Vagina (tissue), 2 donors: Measurements from ENCODE around the gene LRRN4CL. TPM values are rescaled to one million over a fixed set of nuclear protein-coding genes. Genes with fewer than 3 reads are reported as not detected.
"Not testable (repeated sequence)": the region's sequence is repeated elsewhere in the genome, so short reads cannot be mapped to it uniquely, and the experiment has no call there.

Source experiments
- DNase-seq, 2 donors: peaks; one replicate each; pipeline ENCODE4 v3.0.0-alpha.2; 2017; ENCODE audit errors: extremely low spot score in 2 of 2
- H3K27ac ChIP-seq: fragments of 200-600 bp; sonication (generic); one replicate; pipeline ENCODE4 v1.5.1; 2019
- H3K27me3 ChIP-seq: fragments of 200-600 bp; sonication (generic); one replicate; pipeline ENCODE4 v1.5.1; 2019
- H3K36me3 ChIP-seq, 2 donors: fragments of 200-600 bp; sonication (generic); one replicate each; pipeline ENCODE4 v1.5.1; 2017 to 2019
- H3K4me1 ChIP-seq: fragments of 200-600 bp; sonication (generic); one replicate; pipeline ENCODE4 v1.5.1; 2019
- H3K4me3 ChIP-seq, 2 donors: fragments of 200-600 bp; sonication (generic); 1 replicate in 1 of 2; 2 replicates in 1 of 2; pipeline ENCODE4 v1.5.1; 2016 to 2019
- H3K9me3 ChIP-seq: fragments of 200-600 bp; sonication (generic); one replicate; pipeline ENCODE4 v1.5.1; 2019
- CTCF ChIP-seq, 3 experiments: fragments of 450-650 bp in 2 of 3; fragments of 200-600 bp in 1 of 3; sonication (generic) in 1 of 3; IDR thresholded peaks; one replicate each; pipeline ENCODE4 v1.5.1; 2017 to 2019; ENCODE audit warnings: antibody characterized with exemption in 3 of 3, mild to moderate bottlenecking in 2 of 3, moderate library complexity in 2 of 3
- POLR2A ChIP-seq, 2 donors: fragments of 450-650 bp; IDR thresholded peaks; one replicate each; pipeline ENCODE4 v1.6.1; 2017; ENCODE audit warnings: antibody characterized with exemption in 2 of 2, mild to moderate bottlenecking in 2 of 2, moderate library complexity in 2 of 2
- POLR2AphosphoS5 ChIP-seq, 2 donors: sonication (generic); formaldehyde crosslinking; IDR thresholded peaks; one replicate each; pipeline ENCODE4 v1.9.0; 2017; ENCODE audit warnings: antibody characterized with exemption in 2 of 2, mild to moderate bottlenecking in 2 of 2, low read depth in 1 of 2; ENCODE audit not compliant: insufficient read depth in 1 of 2
- intact Hi-C: fragments of 100-400 bp; cut with DNase I; formaldehyde crosslinking; loops from one replicate; pipeline ENCODE4 v1.15.1; 2023
- total RNA-seq: library from RNA; depleted of rRNA; stranded (reverse); fragments of >200 nt; gene quantifications from one replicate; pipeline ENCODE4 v1.2.3, GENCODE V29; 2016

LRRN4CL gene
- total RNA-seq, 1 donor from 2014 or later, result 45.2 TPM

GRCh38 chr11:62677156-62677555 lies 12.2 kb downstream of the LRRN4CL start:
- Histone ChIP-seq H3K4me3 (no peak overlapping the region), H3K9me3 (no peaks in the 10 kb centered on the region), H3K36me3 (peaks cover 0 to 32% of the 10 kb centered on the region in 2 donors), H3K27me3 (no peaks in the 10 kb centered on the region), H3K4me1 (peaks cover 56% of the 10 kb centered on the region), H3K27ac (no peak overlapping the region)
- intact Hi-C loops, result no loop called here
- no peak for DNase-seq
- TF ChIP-seq CTCF (IDR thresholded peaks at IDR 0.05) (no peak), POLR2A (IDR thresholded peaks at IDR 0.05) (no peak), POLR2AphosphoS5 (IDR thresholded peaks at IDR 0.05; ENCODE audit: insufficient read depth in 1 of 2, low read depth in 1 of 2) (no peak)

GRCh38 chr11:62676698-62677097 lies 12.6 kb downstream of the LRRN4CL start:
- TF ChIP-seq CTCF (IDR thresholded peaks at IDR 0.05), result no peak
- TF ChIP-seq POLR2A (IDR thresholded peaks at IDR 0.05), result no peak
- no peak for TF ChIP-seq POLR2AphosphoS5 (IDR thresholded peaks at IDR 0.05; ENCODE audit: insufficient read depth in 1 of 2, low read depth in 1 of 2)

GRCh38 chr11:62675415-62675814 lies 13.9 kb downstream of the LRRN4CL start:
- H3K4me1 ChIP-seq, result peaks cover 63% of the 10 kb centered on the region
- H3K4me3 ChIP-seq, H3K9me3 ChIP-seq, H3K27me3 ChIP-seq, H3K27ac ChIP-seq, intact Hi-C loops, DNase-seq: not testable (repeated sequence)
- peaks cover 0 to 32% of the 10 kb centered on the region in 2 donors for H3K36me3 ChIP-seq

More at GRCh38 chr11:62676698-62677097, 12.6 kb downstream of the LRRN4CL start:
- no peak overlapping the region for H3K27ac ChIP-seq
- DNase-seq, result no peak
- intact Hi-C loops, result no loop called here
- no peak overlapping the region for H3K4me3 ChIP-seq
- H3K27me3 ChIP-seq, result no peaks in the 10 kb centered on the region
- H3K4me1 ChIP-seq, result peaks cover 56% of the 10 kb centered on the region
- H3K9me3 ChIP-seq, result no peaks in the 10 kb centered on the region
- peaks cover 0 to 32% of the 10 kb centered on the region in 2 donors for H3K36me3 ChIP-seq

- DNase-seq, result no peak
- Histone ChIP-seq H3K27ac (no peak overlapping the region), H3K27me3 (no peaks in the 10 kb centered on the region), H3K4me1 (peaks cover 59% of the 10 kb centered on the region), H3K36me3 (peaks cover 0 to 32% of the 10 kb centered on the region in 2 donors), H3K4me3 (no peak overlapping the region), H3K9me3 (no peaks in the 10 kb centered on the region)
- intact Hi-C loops, result no loop called here
- TF ChIP-seq POLR2AphosphoS5 (IDR thresholded peaks at IDR 0.05; ENCODE audit: insufficient read depth in 1 of 2, low read depth in 1 of 2), result no peak
- no peak for TF ChIP-seq CTCF (IDR thresholded peaks at IDR 0.05)
- TF ChIP-seq POLR2A (IDR thresholded peaks at IDR 0.05), result no peak
These were observed 16.2 kb downstream of the LRRN4CL start for GRCh38 chr11:62673196-62673525.

- intact Hi-C loops, result no loop called here
- Histone ChIP-seq H3K27ac (peak within 1 kb of the TSS; percentile 87), H3K9me3 (no peaks in the 10 kb centered on the region), H3K4me1 (peaks cover 59% of the 10 kb centered on the region), H3K27me3 (no peaks in the 10 kb centered on the region), H3K36me3 (peaks cover 0 to 22% of the 10 kb centered on the region in 2 donors), H3K4me3 (peak within 1 kb of the TSS; percentile 62 to 66)
- DNase-seq, result no peak
- no peak for TF ChIP-seq CTCF (IDR thresholded peaks at IDR 0.05)
- TF ChIP-seq POLR2A (IDR thresholded peaks at IDR 0.05), result peak in 1 of 2 donors; percentile 29
- TF ChIP-seq POLR2AphosphoS5 (IDR thresholded peaks at IDR 0.05; ENCODE audit: insufficient read depth in 1 of 2, low read depth in 1 of 2), result peak; percentile 84 to 85
These were observed 17.5 kb downstream of the LRRN4CL start, which contains the start of the genes LBHD1 and UQCC3 for GRCh38 chr11:62671608-62672389. TSS of gene LBHD1 (minus strand) at chr11:62672267. CDS start at chr11:62670031, 2,236 bp downstream. TSS of gene UQCC3 (plus strand) at chr11:62671673. CDS start at chr11:62671746, 73 bp downstream.
